H1 (cell line): Measurements from ENCODE around the gene TXNRD2. TPM values are rescaled to one million over a fixed set of nuclear protein-coding genes. Genes with fewer than 3 reads are reported as not detected.

ENCODE experiments used
- CBX5 ChIP-seq: fragments of 300-800, 300-1000 bp; sonication (generic); IDR thresholded peaks from 2 replicates; pipeline ENCODE4 v1.7.1; 2016; ENCODE audit warnings: antibody characterized with exemption, low read length, low read depth
- TEAD4 ChIP-seq: IDR thresholded peaks from 2 replicates; pipeline ENCODE4 v1.6.1; 2012; ENCODE audit warnings: low read depth, low read length, inconsistent platforms, mixed read lengths
- polyA plus RNA-seq, 7 experiments: library from polyadenylated mRNA; depleted of rRNA in 3 of 7; stranded (reverse) in 5 of 7; unstranded in 2 of 7; fragments of >200 nt in 5 of 7; fragments of 200-250 nt in 2 of 7; gene quantifications; 1 replicate in 5 of 7; 2 replicates in 1 of 7; 4 replicates in 1 of 7; pipeline versions ENCODE4 v1.2.1 to v1.2.3, GENCODE V29; 2011 to 2013; ENCODE audit warnings: missing spikeins in 2 of 7, mixed read lengths in 2 of 7
- total RNA-seq: library from RNA; stranded (reverse); fragmentation: NEBNext Ultra II Directional; extraction: Animal tissue kit (Norgen Biotek cat#: 25700); gene quantifications from 2 replicates; pipeline ENCODE4 v1.2.1, GENCODE V29; 2021

Gene TXNRD2
- total and polyA plus RNA-seq, 2 of the 8 experiments (the other 6 are each of a cell fraction or from before 2014, with no cell fraction given), result 14.8 to 21.9 TPM

DNA sequence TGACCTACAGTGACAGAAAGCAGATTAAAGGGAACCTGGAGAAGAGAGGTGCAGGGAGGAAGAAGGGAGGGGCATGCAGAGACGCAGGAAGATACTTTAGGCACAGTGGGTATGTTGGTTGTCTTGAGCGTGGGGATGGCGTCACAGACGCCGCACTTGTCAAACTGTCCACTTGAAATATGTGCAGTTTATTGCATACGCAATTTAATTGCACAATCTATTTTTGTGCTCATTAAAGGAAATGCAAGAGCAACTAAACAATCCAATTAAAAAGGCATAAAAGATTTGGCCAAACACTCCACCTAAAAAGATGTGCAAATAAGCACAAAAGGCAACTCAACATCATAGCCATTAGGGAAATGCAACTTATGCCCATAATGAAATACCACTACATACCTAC is 103.7 kb downstream of the TXNRD2 start (continued):
- TF ChIP-seq TEAD4 (no peak), CBX5 (no peak)
